Renal cortex interstitium (tissue), 11 donors: ENCODE data around the gene ERGIC2. TPM values are rescaled to one million over a fixed set of nuclear protein-coding genes. Genes with fewer than 3 reads are reported as not detected.
"Not testable (repeated sequence)": the region's sequence is repeated elsewhere in the genome, so short reads cannot be mapped to it uniquely, and the experiment has no call there.

ENCODE experiments used
- DNase-seq, 11 donors: peaks; one replicate each; pipeline ENCODE4 v3.0.0-alpha.2; 2013; ENCODE audit warnings: low read depth in 9 of 11, low spot score in 4 of 11; ENCODE audit errors: extremely low read depth in 1 of 11
- polyA plus RNA-seq, 3 donors: library from polyadenylated mRNA; unstranded; fragments of 120-200 nt; gene quantifications; one replicate each; pipeline ENCODE4 v1.2.1, GENCODE V29; 2013; ENCODE audit not compliant: insufficient read length in 3 of 3

The ERGIC2 gene
- polyA plus RNA-seq, 3 donors, result 95.1 to 105 (median 96.4) TPM

DNA sequence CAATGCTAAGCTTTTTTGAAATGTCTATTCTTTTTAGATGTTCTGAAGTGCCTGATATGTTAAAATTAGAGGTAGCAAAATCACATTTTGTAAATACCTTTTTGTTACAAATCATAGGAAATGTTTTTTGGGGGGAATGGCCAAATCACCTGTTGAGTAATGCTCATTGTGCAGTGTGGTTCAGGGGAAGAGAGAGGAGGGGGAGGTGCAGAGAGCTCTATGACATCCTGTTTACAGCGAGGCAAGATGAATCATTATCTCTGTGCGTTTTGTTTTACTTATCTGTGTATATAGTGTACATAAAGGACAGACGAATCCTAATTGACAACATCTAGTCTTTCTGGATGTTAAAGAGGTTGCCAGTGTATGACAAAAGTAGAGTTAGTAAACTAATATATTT, 9.4 kb upstream of the ERGIC2 start:
- DNase-seq, result not testable (repeated sequence)

- DNase-seq, result no peak
Measured at GRCh38 chr12:29389295-29389919, 8.4 kb upstream of the ERGIC2 start.

- DNase-seq, result not testable (repeated sequence)
Measured at GRCh38 chr12:29386084-29386680, 5.2 kb upstream of the ERGIC2 start.

GRCh38 chr12:29385194-29385593, 4.2 kb upstream of the ERGIC2 start:
- DNase-seq, result not testable (repeated sequence)

DNA sequence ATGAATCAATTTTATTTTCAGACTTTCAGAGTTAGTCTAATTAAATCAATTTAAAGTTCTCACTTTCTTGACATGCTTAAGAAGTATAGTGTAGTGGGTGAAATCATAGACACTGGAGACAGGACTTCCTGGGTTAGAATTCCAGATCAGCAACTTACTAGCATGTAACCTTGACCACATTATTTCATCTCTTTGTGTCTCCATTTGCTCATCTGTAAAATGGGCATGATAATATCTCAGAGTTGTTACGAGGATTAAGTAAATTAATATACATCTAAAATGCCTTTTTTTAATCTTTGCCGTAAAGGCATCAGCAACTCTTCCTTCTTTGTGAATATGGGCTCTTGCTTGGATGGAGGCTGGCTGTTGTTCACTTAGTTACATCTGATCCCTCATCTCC, 1.3 kb upstream of the ERGIC2 start:
- no peak for DNase-seq

DNA sequence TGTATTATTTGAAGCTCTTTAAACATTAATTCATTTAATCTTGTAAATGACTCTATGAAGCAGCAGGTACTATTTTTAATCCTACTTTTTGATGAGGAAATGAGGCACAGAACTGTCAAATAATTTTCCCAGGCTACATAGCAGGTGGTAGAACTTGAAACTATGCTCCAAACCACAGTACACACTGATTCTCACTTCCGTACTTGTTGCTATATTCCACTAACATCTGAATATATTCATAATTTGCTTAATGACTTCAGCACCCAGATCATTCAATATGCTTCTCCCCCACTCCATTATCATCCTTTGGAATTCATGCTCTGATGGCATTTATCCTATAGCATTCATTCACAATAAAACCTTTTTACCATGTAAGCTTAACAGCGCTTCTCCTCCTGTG, 4.9 kb downstream of the ERGIC2 start:
- DNase-seq, result no peak

- DNase-seq, result no peak
Measured at GRCh38 chr12:29374913-29375312, 6.1 kb downstream of the ERGIC2 start.

DNA sequence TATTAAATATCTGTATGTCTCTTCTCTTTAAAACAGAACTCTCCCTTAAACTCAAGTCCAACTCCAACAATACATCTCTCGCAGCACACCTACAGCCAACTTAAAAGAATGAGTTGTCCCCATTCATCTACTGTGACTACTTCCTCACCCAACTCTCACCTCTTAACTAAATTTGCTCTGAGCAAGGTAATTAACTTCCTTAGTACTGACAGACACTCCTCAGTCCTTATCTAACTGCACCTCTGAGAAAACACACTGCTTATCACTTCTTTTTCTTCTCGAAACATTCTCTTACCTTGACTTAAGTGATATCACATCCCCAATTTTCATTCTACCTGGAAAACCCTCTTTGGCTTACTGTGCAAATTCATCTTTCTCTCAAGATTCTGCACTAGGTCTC, 7.0 kb downstream of the ERGIC2 start:
- DNase-seq, result no peak

GRCh38 chr12:29365091-29365490, 15.9 kb downstream of the ERGIC2 start:
- DNase-seq, result no peak

GRCh38 chr12:29354954-29355353, 26.0 kb downstream of the ERGIC2 start:
- DNase-seq, result no peak

GRCh38 chr12:29350080-29350479, 30.9 kb downstream of the ERGIC2 start:
- peak in 6 of 11 donors; percentile 1 to 6 (median 4) for DNase-seq

GRCh38 chr12:29346769-29347421, 34.1 kb downstream of the ERGIC2 start:
- DNase-seq, result peak in 1 of 11 donors; percentile 8

DNA sequence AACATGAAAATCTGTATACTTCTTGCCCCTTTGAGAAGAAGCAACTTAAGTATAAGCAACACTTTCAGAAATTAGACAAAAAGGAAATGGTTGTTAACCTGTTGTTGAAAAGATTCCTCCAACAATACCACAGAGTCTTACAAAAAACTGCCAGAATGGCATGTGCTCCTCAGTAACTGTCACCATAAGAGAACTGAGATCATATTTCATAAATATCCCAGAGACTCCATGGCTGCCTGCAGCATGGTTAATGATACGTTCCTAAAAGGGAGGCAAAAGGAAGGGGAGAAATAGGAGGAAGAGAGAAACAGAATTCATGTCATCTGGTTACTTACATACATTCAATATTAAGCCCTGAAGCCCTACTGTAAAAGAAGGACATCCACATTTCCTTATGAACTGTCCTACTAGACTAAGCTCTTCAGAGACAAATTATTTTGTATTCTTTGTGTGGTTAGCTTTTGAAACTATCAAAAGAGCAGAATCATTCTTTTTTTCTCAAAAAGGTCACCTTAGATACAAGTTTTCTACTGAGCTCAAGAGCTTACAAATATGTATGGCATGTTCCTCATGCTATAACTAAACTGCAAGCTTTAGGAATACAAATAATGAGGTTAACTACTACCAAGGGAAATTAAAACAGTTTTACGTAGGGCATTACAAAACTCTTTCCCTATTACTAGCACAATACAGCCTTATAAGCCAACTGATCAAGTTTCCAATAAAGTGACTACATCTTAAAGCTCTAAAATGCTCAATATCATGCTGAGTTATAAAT, 37.8 kb downstream of the ERGIC2 start:
- no peak for DNase-seq

DNA sequence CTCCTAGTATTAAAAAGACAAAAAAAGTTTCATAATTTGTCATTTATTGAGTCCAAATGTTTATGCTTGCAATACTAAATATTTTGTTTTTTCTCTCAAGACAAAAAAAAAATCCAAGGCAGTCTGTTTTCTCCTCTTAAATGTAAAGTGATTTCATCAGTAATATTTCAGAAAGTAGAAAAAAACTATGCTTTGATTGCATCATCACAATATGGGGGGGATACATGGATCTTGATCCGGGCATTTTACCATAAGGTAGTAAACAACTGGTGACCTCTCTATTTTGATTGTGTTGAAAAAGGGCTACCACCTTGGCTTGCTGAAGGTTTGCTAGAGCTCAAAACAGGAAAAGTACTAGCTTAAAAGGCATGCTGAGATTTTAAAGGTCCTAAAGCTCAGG, 43.6 kb downstream of the ERGIC2 start:
- DNase-seq, result no peak

GRCh38 chr12:29334937-29335336, 46.0 kb downstream of the ERGIC2 start:
- no peak for DNase-seq

- DNase-seq, result no peak
Measured at GRCh38 chr12:29333178-29333577, 47.8 kb downstream of the ERGIC2 start.

DNA sequence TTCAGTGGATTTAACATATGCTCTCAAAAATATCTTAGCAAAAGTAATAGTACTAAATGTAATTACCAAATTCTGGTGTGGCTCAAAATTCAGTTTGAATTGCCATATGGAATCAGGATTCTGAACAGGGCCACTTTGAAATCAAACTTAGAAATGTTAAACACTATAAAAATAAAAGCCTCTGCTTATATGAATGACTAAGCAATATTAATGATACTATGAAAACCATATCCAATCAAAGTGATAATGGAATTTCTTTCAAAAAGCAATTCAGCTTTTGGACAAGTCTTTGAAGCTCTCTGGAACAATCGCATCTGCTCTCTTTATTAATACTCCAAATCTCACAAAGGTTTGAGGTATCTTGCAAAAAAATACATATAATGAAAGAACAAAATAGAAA, 51.6 kb downstream of the ERGIC2 start:
- no peak for DNase-seq

DNA sequence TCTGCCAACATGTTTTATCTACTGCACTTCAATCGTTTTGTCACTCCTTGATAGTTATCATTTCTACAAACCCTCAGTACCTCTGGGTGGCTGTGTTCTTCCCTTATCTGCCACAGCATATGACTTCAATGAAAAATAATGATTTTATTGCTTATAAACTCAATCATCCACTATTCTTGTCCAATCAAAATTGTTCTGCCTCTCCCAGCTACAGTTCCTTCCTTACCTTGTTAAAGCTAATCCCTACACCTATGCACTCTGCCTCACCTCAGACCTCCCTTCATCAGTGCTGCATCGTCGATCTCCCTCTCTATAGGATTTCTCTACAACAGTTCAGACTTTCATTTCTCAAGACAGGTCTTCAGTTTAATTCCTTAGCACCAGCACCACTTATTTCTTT, 58.8 kb downstream of the ERGIC2 start:
- DNase-seq, result no peak

DNA sequence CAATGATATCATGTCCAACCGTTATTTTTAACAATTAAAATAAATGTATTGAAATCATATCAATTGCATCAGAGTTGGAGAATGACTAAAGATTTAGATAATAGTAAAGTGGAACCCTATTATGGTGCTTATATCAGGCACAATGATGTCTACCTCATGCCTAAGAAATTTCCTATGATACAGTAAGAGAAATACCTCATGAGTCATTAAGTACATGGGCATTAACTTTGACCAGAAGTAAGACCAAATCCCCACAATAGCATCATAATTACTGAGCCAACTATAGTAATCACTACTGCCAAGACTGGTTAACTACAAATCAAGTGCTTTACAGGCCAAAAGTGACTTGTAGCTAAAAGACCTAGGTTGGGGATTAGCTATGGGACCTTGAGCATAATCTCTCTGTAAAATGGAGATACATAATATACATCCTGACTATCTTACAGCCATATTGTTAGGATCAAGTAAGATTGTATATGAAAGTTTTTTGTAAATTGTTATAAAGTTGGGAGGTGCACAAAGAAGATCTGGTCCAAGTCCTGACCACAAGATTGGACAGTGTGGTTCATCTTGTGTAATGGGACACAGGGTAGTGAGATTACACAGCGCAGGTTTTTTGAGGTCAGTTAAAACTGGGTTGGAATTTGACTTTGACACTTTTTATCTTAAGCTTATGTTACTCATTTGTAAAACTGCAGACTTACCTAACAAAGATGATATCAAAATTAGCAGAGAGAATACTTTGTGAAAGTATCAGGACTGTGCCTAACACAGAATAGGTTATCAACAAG, 60.5 kb downstream of the ERGIC2 start:
- DNase-seq, result no peak
